ENCODE results near the gene GPR61.

DNA sequence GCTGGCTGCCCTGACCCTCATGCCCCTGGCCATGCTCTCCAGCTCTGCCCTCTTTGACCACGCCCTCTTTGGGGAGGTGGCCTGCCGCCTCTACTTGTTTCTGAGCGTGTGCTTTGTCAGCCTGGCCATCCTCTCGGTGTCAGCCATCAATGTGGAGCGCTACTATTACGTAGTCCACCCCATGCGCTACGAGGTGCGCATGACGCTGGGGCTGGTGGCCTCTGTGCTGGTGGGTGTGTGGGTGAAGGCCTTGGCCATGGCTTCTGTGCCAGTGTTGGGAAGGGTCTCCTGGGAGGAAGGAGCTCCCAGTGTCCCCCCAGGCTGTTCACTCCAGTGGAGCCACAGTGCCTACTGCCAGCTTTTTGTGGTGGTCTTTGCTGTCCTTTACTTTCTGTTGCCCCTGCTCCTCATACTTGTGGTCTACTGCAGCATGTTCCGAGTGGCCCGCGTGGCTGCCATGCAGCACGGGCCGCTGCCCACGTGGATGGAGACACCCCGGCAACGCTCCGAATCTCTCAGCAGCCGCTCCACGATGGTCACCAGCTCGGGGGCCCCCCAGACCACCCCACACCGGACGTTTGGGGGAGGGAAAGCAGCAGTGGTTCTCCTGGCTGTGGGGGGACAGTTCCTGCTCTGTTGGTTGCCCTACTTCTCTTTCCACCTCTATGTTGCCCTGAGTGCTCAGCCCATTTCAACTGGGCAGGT, 3.8 kb downstream of the GPR61 start:
- TF ChIP-seq POLR2A (IDR thresholded peaks at IDR 0.05) (no peak), CTCF (IDR thresholded peaks at IDR 0.05) (no peak)

Data from right lobe of liver (tissue), 4 donors.